Measurements from ENCODE around the gene LRIG2.

- TF ChIP-seq CTCF (conservative IDR thresholded peaks at IDR 0.05; ENCODE audit: low read depth, low read length), result peak; percentile 90
- no peak for TF ChIP-seq EZH2 (IDR thresholded peaks at IDR 0.05; ENCODE audit: low read length, unreplicated experiment)
- TF ChIP-seq EZH2phosphoT487 (IDR thresholded peaks at IDR 0.05; ENCODE audit: borderline replicate concordance, low read length), result no peak
These were observed at the start of gene LRIG2 for GRCh38 chr1:113072757-113073478.

Measured in PC-3 (cell line).